Fibroblast of lung (primary cell): ENCODE measurements around the gene CALN1. TPM values are rescaled to one million over a fixed set of nuclear protein-coding genes. Genes with fewer than 3 reads are reported as not detected.

Experiments
- DNase-seq, 2 donors: peaks; one replicate each; pipeline versions ENCODE4 v3.0.0 to v3.0.0-alpha.2; 2010; ENCODE audit warnings: low read depth in 2 of 2
- H2AFZ ChIP-seq: 2 replicates; pipeline ENCODE4 v1.5.1; 2012; ENCODE audit warnings: low read length, control low read depth, inconsistent platforms
- H3K27ac ChIP-seq: 2 replicates; pipeline ENCODE4 v1.5.1; 2011; ENCODE audit warnings: low read length, control low read depth; ENCODE audit not compliant: insufficient read depth
- H3K27me3 ChIP-seq: 2 replicates; pipeline ENCODE4 v1.5.1; 2011; ENCODE audit warnings: mild to moderate bottlenecking, low read length; ENCODE audit not compliant: control insufficient read depth, insufficient read depth
- H3K36me3 ChIP-seq: 2 replicates; pipeline ENCODE4 v1.5.1; 2011; ENCODE audit warnings: low read length; ENCODE audit not compliant: control insufficient read depth, insufficient read depth
- H3K4me1 ChIP-seq: 2 replicates; pipeline ENCODE4 v1.5.1; 2011; ENCODE audit warnings: low read length; ENCODE audit not compliant: control insufficient read depth, insufficient read depth; ENCODE audit errors: extremely low read depth
- H3K4me2 ChIP-seq: 2 replicates; pipeline ENCODE4 v1.5.1; 2011; ENCODE audit warnings: low read length, control low read depth; ENCODE audit not compliant: insufficient read depth; ENCODE audit errors: extremely low read depth
- H3K4me3 ChIP-seq, 4 experiments: fragments of 200-600 bp in 1 of 4; sonication (generic) in 1 of 4; replicated peaks in 1 of 4; 2 replicates each; pipeline ENCODE4 v1.5.1; 2011 to 2016; ENCODE audit warnings: low read length in 4 of 4, low read depth in 3 of 4, mild to moderate bottlenecking in 3 of 4, control low read depth in 2 of 4, inconsistent platforms in 1 of 4, mixed read lengths in 1 of 4; ENCODE audit not compliant: insufficient read depth in 1 of 4; ENCODE audit errors: control extremely low read depth in 1 of 4
- H3K79me2 ChIP-seq: 2 replicates; pipeline ENCODE4 v1.5.1; 2012; ENCODE audit warnings: mild to moderate bottlenecking, low read length, inconsistent platforms; ENCODE audit not compliant: control insufficient read depth, insufficient read depth
- H3K9ac ChIP-seq: 2 replicates; pipeline ENCODE4 v1.5.1; 2011; ENCODE audit warnings: mild to moderate bottlenecking, low read length, control low read depth; ENCODE audit not compliant: insufficient read depth
- H3K9me3 ChIP-seq: 2 replicates; pipeline ENCODE4 v1.5.1; 2012; ENCODE audit warnings: low read depth, low read length; ENCODE audit not compliant: control insufficient read depth, insufficient read depth
- H4K20me1 ChIP-seq: 2 replicates; pipeline ENCODE4 v1.5.1; 2011; ENCODE audit warnings: low read length; ENCODE audit not compliant: control insufficient read depth, insufficient read depth; ENCODE audit errors: extremely low read depth
- CTCF ChIP-seq, 2 donors: IDR thresholded peaks in 1 of 2; conservative IDR thresholded peaks in 1 of 2; 1 replicate in 1 of 2; 2 replicates in 1 of 2; pipeline ENCODE4 v1.5.1; 2011 to 2012; ENCODE audit warnings: low read length in 2 of 2, control low read depth in 1 of 2, inconsistent platforms in 1 of 2, low read depth in 1 of 2, mild to moderate bottlenecking in 1 of 2
- EZH2 ChIP-seq: IDR thresholded peaks from 2 replicates; pipeline ENCODE4 v1.5.1; 2012; ENCODE audit warnings: low read length, control low read depth, mild to moderate bottlenecking; ENCODE audit errors: missing control alignments
- polyA plus RNA-seq, 2 donors: library from polyadenylated mRNA; depleted of rRNA in 1 of 2; stranded (reverse) in 1 of 2; unstranded in 1 of 2; fragments of >200 nt; gene quantifications; 2 replicates each; pipeline ENCODE4 v1.2.1, GENCODE V29; 2011 to 2012; ENCODE audit warnings: missing spikeins in 1 of 2
- total RNA-seq: library from RNA; depleted of rRNA; stranded (reverse); fragments of >200 nt; gene quantifications from 2 replicates; pipeline ENCODE4 v1.2.1, GENCODE V29; 2014

Gene CALN1
- total and polyA plus RNA-seq, 2 donors (not counting 1 experiment from before 2014, with no cell fraction given), result not detected

GRCh38 chr7:72080865-72081510 is 331.1 kb downstream of the CALN1 start:
- no peak overlapping the region for H3K9ac ChIP-seq
- no peaks in the 10 kb centered on the region for H3K36me3 ChIP-seq
- no peak overlapping the region for H3K4me2 ChIP-seq
- H3K4me1 ChIP-seq, result no peaks in the 10 kb centered on the region
- no peak for DNase-seq
- H4K20me1 ChIP-seq, result no peaks in the 10 kb centered on the region
- H3K27ac ChIP-seq, result no peak overlapping the region
- H3K79me2 ChIP-seq, result no peaks in the 10 kb centered on the region
- no peak overlapping the region for H2AFZ ChIP-seq
- H3K27me3 ChIP-seq, result no peaks in the 10 kb centered on the region
- no peak overlapping the region for H3K4me3 ChIP-seq
- no peak for TF ChIP-seq CTCF (conservative IDR thresholded peaks at IDR 0.05 in 1 of 2, IDR thresholded peaks at IDR 0.05 in 1 of 2; ENCODE audit: low read depth in 1 of 2, low read length in 2 of 2)
- no peak for TF ChIP-seq EZH2
- no peaks in the 10 kb centered on the region for H3K9me3 ChIP-seq

DNA sequence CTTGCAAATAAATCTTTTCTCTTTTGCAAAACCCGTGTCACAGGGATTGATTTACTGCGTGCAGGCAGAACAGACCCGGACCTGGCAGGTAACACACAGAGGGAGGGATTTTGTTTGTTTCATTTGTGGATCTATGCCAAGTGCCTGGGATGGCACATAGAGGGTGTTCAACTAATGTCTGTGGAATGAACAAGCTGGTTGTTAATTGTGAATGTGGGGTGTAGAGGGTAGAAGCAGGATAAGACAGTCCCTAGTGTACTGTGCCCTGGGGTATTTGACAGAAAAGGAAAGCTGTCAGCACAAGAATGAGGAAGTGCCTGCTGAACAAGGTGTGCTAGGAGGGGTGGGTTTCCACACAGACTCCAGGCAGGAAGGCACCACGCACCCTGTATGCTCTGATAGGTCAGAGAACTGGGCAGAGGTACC is 331.8 kb downstream of the CALN1 start:
- Histone ChIP-seq H4K20me1 (no peaks in the 10 kb centered on the region), H3K9ac (no peak overlapping the region), H3K4me2 (no peak overlapping the region), H3K36me3 (no peaks in the 10 kb centered on the region), H3K4me3 (no peak overlapping the region), H3K79me2 (no peaks in the 10 kb centered on the region), H2AFZ (no peak overlapping the region), H3K27me3 (no peaks in the 10 kb centered on the region), H3K4me1 (no peaks in the 10 kb centered on the region), H3K9me3 (no peaks in the 10 kb centered on the region), H3K27ac (no peak overlapping the region)
- no peak for DNase-seq
- TF ChIP-seq CTCF (conservative IDR thresholded peaks at IDR 0.05 in 1 of 2, IDR thresholded peaks at IDR 0.05 in 1 of 2; ENCODE audit: low read depth in 1 of 2, low read length in 2 of 2) (no peak), EZH2 (no peak)

- TF ChIP-seq EZH2 (no peak), CTCF (conservative IDR thresholded peaks at IDR 0.05 in 1 of 2, IDR thresholded peaks at IDR 0.05 in 1 of 2; ENCODE audit: low read depth in 1 of 2, low read length in 2 of 2) (no peak)
- no peak for DNase-seq
- H3K4me2 ChIP-seq, result no peak overlapping the region
- H3K9ac ChIP-seq, result no peak overlapping the region
- H3K79me2 ChIP-seq, result no peaks in the 10 kb centered on the region
- no peak overlapping the region for H3K4me3 ChIP-seq
- no peaks in the 10 kb centered on the region for H4K20me1 ChIP-seq
- H3K9me3 ChIP-seq, result no peaks in the 10 kb centered on the region
- no peaks in the 10 kb centered on the region for H3K27me3 ChIP-seq
- no peak overlapping the region for H3K27ac ChIP-seq
- no peaks in the 10 kb centered on the region for H3K36me3 ChIP-seq
- H3K4me1 ChIP-seq, result no peaks in the 10 kb centered on the region
- no peak overlapping the region for H2AFZ ChIP-seq
Observed at GRCh38 chr7:72078856-72079255, 333.3 kb downstream of the CALN1 start.
